CD1c-positive myeloid dendritic cell (primary cell): ENCODE data around the gene PRSS1.

Experiments used
- DNase-seq: peaks from one replicate; pipeline ENCODE4 v3.0.0-alpha.2; 2016; ENCODE audit errors: extremely low spot score

The PRSS1 gene

GRCh38 chr7:142795339-142795863, 46.1 kb downstream of the PRSS1 start:
- DNase-seq = no peak

DNA sequence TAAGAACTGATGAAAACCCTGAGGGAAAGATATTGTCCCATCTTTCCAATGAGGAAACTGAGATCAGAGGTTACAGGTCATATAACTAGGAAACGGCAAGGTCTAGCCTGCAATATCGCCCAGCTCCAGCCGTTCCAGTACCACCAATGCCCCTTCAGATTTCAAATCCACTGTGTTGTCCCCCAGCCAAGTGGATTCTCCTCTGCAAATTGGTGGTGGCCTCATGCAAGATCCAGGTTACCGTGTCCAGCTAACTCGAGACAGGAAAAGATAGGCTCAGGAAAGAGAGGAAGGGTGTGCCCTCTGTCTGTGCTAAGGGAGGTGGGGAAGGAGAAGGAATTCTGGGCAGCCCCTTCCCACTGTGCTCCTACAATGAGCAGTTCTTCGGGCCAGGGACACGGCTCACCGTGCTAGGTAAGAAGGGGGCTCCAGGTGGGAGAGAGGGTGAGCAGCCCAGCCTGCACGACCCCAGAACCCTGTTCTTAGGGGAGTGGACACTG, 46.8 kb downstream of the PRSS1 start:
- no peak for DNase-seq

DNA sequence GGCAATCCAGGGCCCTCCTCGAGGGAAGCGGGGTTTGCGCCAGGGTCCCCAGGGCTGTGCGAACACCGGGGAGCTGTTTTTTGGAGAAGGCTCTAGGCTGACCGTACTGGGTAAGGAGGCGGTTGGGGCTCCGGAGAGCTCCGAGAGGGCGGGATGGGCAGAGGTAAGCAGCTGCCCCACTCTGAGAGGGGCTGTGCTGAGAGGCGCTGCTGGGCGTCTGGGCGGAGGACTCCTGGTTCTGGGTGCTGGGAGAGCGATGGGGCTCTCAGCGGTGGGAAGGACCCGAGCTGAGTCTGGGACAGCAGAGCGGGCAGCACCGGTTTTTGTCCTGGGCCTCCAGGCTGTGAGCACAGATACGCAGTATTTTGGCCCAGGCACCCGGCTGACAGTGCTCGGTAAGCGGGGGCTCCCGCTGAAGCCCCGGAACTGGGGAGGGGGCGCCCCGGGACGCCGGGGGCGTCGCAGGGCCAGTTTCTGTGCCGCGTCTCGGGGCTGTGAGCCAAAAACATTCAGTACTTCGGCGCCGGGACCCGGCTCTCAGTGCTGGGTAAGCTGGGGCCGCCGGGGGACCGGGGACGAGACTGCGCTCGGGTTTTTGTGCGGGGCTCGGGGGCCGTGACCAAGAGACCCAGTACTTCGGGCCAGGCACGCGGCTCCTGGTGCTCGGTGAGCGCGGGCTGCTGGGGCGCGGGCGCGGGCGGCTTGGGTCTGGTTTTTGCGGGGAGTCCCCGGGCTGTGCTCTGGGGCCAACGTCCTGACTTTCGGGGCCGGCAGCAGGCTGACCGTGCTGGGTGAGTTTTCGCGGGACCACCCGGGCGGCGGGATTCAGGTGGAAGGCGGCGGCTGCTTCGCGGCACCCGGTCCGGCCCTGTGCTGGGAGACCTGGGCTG, 47.5 kb downstream of the PRSS1 start:
- DNase-seq = no peak

- DNase-seq = no peak
Measured at GRCh38 chr7:142797391-142798377, 48.4 kb downstream of the PRSS1 start.

DNA sequence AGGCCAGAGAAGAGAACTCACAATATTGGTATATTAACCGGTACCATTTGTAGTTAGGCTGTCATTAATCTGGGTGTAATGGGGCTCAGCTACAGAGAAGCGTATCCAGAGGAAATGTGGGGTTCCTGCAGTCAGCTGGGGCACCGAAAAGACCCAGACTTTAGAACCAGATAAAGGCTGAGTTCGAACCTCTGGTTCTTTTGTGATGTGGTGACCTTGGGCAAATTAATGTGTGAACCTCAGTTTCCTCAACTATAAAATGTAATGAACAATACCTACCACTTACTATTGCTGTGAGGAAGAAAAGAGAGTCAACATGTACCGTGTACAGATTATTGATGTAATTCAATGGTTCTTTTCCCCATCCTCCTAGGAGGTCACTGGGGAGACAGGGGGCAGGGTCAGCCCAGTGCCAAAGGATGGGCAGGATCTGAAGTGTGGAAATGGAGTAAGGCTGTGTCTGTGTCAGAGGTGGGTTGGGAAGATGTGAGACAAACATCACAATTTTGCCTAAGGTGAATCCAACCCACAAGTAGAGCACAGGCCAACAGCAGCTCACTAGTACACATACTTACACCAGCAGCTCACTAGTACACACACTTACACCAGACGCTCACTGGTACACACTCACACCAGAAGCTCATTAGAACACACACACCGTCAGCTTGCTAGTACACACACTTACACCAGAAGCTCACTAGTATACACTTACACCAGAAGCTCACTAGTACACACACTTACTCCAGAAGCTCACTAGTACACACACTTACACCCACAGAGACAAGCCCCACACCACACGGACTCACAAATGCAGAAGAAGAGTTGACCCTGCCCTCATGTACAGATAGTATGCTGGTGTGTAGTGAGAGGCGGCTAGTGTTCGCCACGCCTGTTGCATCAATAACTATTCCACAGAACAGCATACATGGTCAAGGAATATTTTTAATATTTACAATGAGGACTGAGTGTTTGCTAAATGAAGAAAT, 49.5 kb downstream of the PRSS1 start:
- no peak for DNase-seq

- no peak for DNase-seq
Measured at GRCh38 chr7:142799437-142799835, 50.2 kb downstream of the PRSS1 start.

DNA sequence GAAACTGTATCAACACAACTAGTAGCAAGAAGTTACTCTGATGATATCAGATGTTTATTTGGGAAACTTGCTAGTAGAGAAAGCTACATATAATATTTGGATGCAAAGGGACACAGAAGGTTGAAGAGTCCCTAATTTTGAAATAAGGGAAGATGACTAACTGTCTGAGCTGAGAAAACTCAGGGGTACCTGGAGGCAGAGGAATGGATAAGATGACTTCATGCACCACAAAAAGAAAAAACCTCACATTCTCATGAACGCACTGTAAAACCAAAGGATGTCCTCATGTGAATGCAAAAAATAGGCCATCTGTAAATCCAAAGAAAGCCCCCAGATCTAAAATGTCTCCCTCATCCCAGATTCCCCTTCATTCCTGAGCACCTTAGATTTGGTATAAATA, 50.8 kb downstream of the PRSS1 start:
- DNase-seq = no peak

DNA sequence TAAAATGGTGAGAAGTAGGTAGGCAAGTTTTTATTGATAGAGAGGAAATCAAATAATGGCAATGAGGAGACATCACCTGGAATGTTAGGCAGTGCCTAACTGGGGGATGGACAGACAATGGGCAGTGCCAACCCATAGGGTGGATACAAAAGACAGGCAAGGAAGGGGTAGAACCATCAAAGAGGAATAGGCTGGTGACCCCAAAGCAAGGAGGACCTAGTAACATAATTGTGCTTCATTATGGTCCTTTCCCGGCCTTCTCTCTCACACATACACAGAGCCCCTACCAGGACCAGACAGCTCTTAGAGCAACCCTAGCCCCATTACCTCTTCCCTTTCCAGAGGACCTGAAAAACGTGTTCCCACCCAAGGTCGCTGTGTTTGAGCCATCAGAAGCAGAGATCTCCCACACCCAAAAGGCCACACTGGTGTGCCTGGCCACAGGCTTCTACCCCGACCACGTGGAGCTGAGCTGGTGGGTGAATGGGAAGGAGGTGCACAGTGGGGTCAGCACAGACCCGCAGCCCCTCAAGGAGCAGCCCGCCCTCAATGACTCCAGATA, 51.5 kb downstream of the PRSS1 start:
- DNase-seq = no peak

- DNase-seq = no peak
Measured at GRCh38 chr7:142801601-142802295, 52.5 kb downstream of the PRSS1 start.

DNA sequence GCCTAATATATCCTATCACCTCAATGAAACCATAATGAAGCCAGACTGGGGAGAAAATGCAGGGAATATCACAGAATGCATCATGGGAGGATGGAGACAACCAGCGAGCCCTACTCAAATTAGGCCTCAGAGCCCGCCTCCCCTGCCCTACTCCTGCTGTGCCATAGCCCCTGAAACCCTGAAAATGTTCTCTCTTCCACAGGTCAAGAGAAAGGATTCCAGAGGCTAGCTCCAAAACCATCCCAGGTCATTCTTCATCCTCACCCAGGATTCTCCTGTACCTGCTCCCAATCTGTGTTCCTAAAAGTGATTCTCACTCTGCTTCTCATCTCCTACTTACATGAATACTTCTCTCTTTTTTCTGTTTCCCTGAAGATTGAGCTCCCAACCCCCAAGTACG, 53.0 kb downstream of the PRSS1 start:
- DNase-seq = no peak
